NCI-H187 (cell line): ENCODE data around the gene SKIC2.

ENCODE experiments used
- DNase-seq, 2 experiments: peaks; one replicate each; lab custom pipeline; 2025; lab: John Stamatoyannopoulos, UW

The SKIC2 gene

GRCh38 chr6:31945507-31946369, 13.2 kb upstream of the SKIC2 start, which contains the start of gene CFB:
Gene CFB, plus strand, starts transcription at chr6:31946095. Its CDS starts 127 bp downstream, at chr6:31946222.
- DNase-seq: no peak

DNA sequence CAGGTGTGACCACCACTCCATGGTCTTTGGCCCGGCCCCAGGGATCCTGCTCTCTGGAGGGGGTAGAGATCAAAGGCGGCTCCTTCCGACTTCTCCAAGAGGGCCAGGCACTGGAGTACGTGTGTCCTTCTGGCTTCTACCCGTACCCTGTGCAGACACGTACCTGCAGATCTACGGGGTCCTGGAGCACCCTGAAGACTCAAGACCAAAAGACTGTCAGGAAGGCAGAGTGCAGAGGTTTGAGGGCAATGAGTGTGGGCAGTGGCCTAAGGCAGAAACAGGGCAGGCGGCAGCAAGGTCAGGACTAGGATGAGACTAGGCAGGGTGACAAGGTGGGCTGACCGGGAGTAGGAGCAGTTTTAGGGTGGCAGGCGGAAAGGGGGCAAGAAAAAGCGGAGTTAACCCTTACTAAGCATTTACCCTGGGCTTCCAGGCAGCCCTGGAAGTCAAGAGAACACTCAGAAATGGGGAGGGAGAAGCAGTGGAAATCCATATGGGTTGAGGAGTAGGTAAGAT, 12.5 kb upstream of the SKIC2 start:
- no peak for DNase-seq

- DNase-seq: no peak
Measured at GRCh38 chr6:31947070-31947675, 11.8 kb upstream of the SKIC2 start.

GRCh38 chr6:31947864-31948263, 11.1 kb upstream of the SKIC2 start:
- no peak for DNase-seq

DNA sequence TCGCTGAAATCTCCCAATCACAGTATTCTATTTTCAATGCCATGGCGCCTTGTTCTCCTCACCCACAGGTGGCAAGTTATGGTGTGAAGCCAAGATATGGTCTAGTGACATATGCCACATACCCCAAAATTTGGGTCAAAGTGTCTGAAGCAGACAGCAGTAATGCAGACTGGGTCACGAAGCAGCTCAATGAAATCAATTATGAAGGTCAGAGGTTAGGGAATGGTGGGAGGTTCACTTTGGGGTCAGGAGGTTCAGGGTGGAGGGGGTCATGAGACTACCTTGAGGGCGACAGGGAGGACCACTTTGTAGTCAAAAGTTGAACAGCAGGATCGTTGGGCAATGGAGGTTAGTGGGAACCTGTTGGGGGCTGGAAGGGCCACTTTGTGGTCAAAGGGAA, 10.7 kb upstream of the SKIC2 start:
- DNase-seq: no peak

DNA sequence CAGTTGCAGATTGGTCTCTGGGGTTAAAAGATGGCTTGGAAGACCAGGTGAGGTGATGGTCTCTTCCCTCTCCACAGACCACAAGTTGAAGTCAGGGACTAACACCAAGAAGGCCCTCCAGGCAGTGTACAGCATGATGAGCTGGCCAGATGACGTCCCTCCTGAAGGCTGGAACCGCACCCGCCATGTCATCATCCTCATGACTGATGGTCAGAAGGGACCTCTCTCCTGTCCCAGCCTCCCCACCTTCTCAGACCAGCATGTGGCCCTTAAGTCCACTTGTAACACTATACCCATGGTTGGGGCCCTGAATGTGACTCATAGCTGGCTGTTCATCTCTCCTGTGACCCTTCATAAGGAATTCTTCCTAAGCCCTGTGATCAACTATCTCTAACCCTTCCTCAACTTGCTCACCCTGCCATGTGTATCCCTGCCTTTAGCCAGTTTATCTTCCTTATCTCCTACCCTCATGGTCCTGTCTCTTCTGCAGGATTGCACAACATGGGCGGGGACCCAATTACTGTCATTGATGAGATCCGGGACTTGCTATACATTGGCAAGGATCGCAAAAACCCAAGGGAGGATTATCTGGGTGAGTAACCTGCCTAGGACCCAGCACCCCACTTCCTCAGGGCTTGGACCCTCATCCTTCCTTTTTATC, 10.1 kb upstream of the SKIC2 start:
- DNase-seq: no peak

- DNase-seq: no peak
Measured at GRCh38 chr6:31949926-31950548, 8.9 kb upstream of the SKIC2 start.

DNA sequence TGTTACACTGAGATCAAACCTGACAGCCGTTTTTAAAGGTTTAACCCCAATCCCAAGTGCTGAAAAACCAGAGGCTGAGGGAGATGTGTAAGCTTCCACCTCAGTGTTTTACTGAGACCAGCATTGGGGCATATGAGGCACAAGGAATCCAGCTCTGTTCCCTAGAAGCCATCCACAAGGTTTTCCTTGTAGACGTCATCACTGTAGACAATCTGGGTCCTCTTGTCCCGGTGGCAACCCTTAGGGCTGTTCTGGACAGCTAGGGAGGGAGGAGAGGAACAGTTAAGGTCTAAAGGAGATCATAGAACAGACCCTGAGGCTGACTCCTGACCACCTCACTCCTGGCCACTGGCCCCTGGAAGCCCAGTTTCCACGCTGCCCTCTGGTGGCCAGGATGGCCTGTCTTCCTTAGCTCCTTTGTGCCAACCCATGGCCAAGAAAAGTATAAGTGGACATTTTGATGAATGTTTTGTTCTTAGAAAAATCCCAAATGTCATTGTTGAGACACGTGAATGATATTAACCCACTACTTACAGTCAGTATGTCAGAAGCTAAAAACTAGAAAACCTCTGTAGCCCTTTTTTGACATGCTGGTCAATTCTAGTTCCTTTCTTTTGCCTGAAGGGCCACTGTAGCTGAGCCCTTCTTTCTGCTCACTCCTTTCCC, 6.7 kb upstream of the SKIC2 start:
- no peak for DNase-seq

GRCh38 chr6:31952890-31953289, 6.1 kb upstream of the SKIC2 start:
- no peak for DNase-seq

GRCh38 chr6:31954511-31954910, 4.5 kb upstream of the SKIC2 start:
- DNase-seq: no peak

DNA sequence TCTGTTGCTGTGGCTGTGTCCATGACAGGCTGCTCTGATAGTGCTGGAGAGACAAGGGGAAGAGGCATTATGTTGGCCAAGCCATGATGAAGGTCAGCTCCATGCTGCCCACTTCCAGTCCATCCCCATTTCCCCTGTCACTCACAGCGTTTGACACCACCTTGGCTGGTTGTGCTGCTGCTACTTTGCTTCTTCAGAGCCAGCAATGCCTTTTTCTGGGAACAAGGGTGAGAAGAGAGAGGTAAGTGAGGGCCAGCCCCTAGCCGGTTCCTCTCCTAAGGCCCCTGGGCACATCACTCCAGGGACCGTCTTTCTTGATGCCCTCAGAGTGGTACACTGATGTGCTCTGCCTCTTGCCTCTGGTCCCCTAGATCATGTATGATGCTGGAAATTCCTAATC, 2.2 kb upstream of the SKIC2 start:
- no peak for DNase-seq

DNA sequence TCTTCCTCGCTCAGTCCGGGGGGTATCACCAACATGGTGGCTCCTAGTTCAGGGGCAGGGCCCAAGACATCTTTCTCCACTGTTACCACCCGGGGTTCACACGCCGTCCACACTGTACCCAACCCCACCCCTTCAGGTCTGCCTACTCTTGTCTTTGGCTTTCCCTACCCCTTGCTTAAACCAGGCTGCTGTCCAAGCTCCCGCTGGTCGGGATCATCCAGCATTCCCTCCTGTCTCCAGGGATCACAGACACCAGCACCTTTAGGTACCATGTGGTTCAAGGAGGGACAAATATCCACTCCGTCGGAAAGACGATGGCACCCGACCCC, 599 bp upstream of the SKIC2 start:
- no peak for DNase-seq

DNA sequence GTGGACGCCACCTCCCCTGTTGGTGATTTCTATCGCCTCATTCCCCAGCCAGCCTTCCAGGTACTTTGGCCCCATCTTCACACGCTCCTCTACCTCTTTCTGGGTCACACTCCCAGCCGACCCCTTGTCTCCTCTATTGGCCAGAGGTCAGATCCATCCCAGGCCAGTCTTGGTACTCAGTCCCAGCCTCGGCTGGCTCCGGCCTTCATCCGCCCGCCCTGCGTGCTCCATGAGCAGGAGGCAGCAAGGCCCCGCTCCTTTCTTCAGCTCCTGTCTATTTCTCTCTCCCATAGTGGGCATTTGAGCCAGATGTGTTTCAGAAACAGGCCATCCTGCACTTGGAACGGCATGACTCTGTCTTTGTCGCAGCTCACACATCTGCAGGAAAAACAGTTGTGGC, 2.6 kb downstream of the SKIC2 start:
- no peak for DNase-seq

DNA sequence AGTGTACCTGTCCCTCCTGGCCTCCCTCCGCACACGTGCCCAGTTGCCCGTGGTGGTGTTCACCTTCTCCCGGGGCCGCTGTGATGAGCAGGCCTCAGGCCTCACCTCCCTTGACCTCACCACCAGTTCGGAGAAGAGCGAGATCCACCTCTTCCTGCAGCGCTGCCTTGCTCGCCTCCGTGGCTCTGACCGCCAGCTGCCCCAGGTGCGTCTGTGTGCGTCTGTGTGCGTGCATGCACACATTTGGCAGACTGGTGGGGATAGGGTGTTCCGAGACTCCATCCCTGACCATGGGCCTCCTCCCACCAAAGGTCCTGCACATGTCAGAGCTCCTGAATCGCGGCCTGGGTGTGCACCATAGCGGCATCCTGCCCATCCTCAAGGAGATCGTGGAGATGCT, 4.9 kb downstream of the SKIC2 start:
- no peak for DNase-seq

- no peak for DNase-seq
Measured at GRCh38 chr6:31965700-31966099, 6.7 kb downstream of the SKIC2 start.

DNA sequence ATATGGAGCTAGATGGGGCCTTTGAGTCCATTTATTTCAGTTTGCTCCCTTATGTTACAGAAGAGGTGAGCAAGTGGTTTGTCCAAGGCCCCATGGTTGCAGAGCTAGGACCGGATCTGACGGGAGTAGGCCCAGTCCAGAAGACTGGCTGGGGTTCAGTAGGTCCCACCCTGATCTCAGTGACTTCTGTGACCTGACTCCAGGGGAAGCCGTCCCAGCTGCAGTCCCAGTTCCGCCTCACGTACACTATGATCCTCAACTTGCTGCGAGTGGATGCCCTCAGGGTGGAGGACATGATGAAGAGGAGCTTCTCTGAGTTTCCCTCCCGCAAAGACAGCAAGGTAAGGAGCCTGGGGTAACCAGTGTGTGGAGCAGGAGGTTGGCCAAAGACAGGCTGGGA, 7.5 kb downstream of the SKIC2 start:
- DNase-seq: no peak

DNA sequence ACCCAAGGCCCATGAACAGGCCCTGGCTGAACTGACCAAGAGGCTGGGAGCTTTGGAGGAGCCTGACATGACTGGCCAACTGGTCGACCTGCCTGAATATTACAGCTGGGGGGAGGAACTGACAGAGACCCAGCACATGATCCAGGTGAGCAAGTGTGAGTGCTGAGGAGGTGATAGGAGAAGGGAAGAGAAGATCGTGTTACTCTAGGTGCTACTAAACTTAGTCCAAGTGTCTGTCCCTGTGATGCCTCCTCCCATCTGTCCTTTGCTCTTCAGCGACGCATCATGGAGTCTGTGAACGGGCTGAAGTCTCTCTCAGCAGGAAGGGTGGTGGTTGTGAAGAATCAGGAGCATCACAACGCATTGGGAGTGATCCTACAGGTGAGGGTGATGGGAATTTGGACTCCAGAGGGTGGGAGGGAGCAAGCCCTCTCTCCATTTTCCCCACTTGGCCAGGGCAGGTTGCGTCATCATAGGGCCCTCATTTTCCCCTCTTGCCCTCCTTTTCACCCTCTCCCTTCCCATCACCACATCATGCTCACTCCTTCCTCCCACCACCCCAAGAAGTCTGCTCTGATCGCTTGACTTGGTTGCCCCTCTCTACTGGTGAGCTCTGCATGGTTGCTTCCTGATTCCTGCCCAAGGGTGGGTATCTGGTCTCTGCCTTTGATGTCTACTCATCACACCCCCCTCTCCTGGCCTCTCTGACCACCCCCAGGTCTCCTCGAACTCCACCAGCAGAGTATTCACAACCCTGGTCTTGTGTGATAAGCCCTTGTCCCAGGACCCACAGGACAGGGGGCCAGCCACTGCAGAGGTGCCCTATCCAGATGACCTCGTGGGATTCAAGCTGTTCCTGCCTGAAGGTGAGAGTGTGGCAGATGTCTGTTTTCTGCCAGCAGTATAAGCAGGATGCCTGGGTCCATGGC, 8.3 kb downstream of the SKIC2 start:
- DNase-seq: no peak

GRCh38 chr6:31967926-31968320, 8.9 kb downstream of the SKIC2 start:
- no peak for DNase-seq

GRCh38 chr6:31968326-31968725, 9.4 kb downstream of the SKIC2 start:
- no peak for DNase-seq

DNA sequence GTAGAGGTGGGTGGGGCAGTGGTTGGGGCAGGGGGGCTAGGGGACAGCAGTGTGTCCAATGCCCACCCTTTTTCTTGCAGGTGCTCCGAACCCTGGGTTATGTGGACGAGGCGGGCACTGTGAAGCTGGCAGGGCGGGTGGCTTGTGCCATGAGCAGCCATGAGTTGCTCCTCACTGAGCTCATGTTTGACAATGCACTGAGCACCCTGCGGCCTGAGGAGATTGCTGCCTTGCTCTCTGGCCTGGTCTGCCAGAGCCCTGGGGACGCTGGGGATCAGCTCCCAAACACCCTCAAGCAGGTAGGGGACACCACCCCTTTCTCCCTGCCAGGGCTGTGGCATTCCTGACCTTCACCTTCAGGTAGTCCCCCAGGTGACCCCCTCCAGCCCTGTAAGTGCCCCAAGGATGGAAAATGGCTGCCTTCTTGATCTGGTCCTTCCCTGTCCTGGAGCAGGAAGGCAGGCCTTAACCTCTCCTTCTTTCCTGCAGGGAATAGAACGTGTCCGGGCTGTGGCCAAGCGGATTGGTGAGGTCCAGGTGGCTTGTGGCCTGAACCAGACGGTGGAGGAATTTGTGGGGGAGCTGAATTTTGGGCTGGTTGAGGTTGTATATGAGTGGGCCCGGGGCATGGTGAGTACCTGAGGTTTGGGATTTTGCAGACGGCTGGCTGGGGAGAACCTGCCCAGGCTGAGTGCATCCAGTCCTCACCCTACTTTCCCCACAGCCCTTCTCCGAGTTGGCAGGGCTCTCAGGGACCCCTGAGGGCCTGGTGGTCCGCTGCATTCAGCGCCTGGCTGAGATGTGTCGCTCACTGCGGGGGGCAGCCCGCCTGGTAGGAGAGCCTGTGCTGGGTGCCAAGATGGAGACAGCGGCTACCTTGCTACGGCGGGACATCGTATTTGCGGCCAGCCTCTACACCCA, 10.1 kb downstream of the SKIC2 start:
- no peak for DNase-seq
